ENCODE results near the gene ABI1. TPM values are rescaled to one million over a fixed set of nuclear protein-coding genes. Genes with fewer than 3 reads are reported as not detected.

ABI1 gene
- polyA plus RNA-seq, 1 donor: 50.1 TPM

GRCh38 chr10:26805567-26806245 lies 55.1 kb downstream of the ABI1 start:
- DNase-seq: no peak
- no peaks in the 10 kb centered on the region for H3K4me1 ChIP-seq (ENCODE audit: control insufficient read depth, insufficient read depth, low read length)
- 57% methylated on average over 1 of the region's 2 CpGs for WGBS (ENCODE audit: insufficient coverage, low lambda C conversion rate)
- peaks cover 3% of the 10 kb centered on the region for H3K36me3 ChIP-seq (ENCODE audit: control insufficient read depth, insufficient read depth, low read length)
- no peak overlapping the region for H3K4me3 ChIP-seq (ENCODE audit: low read length)
- no peaks in the 10 kb centered on the region for H3K9me3 ChIP-seq (ENCODE audit: control insufficient read depth, low read depth, low read length)
- H3K27me3 ChIP-seq (ENCODE audit: control insufficient read depth, insufficient read depth, low read length): no peaks in the 10 kb centered on the region
- H3K27ac ChIP-seq (ENCODE audit: low read length): no peak overlapping the region

GRCh38 chr10:26804418-26805393 lies 56.1 kb downstream of the ABI1 start:
- Histone ChIP-seq H3K4me1 (ENCODE audit: control insufficient read depth, insufficient read depth, low read length) (no peaks in the 10 kb centered on the region), H3K27me3 (ENCODE audit: control insufficient read depth, insufficient read depth, low read length) (no peaks in the 10 kb centered on the region), H3K27ac (ENCODE audit: low read length) (no peak overlapping the region), H3K9me3 (ENCODE audit: control insufficient read depth, low read depth, low read length) (no peaks in the 10 kb centered on the region), H3K4me3 (ENCODE audit: low read length) (no peak overlapping the region), H3K36me3 (ENCODE audit: control insufficient read depth, insufficient read depth, low read length) (peaks cover 3% of the 10 kb centered on the region)
- 66% methylated on average over 2 of the region's 4 CpGs for WGBS (ENCODE audit: insufficient coverage, low lambda C conversion rate)
- DNase-seq: no peak

GRCh38 chr10:26803849-26804248 lies 56.9 kb downstream of the ABI1 start:
- no peak overlapping the region for H3K4me3 ChIP-seq (ENCODE audit: low read length)
- H3K9me3 ChIP-seq (ENCODE audit: control insufficient read depth, low read depth, low read length): no peaks in the 10 kb centered on the region
- peaks cover 3% of the 10 kb centered on the region for H3K36me3 ChIP-seq (ENCODE audit: control insufficient read depth, insufficient read depth, low read length)
- WGBS (ENCODE audit: insufficient coverage, low lambda C conversion rate): 100% methylated on average over 1 of the region's 4 CpGs
- H3K27ac ChIP-seq (ENCODE audit: low read length): no peak overlapping the region
- H3K27me3 ChIP-seq (ENCODE audit: control insufficient read depth, insufficient read depth, low read length): no peaks in the 10 kb centered on the region
- no peak for DNase-seq
- no peaks in the 10 kb centered on the region for H3K4me1 ChIP-seq (ENCODE audit: control insufficient read depth, insufficient read depth, low read length)

- no CpG with 5 or more reads among the region's 3 CpGs for WGBS (ENCODE audit: insufficient coverage, low lambda C conversion rate)
- Histone ChIP-seq H3K4me3 (ENCODE audit: low read length) (no peak overlapping the region), H3K36me3 (ENCODE audit: control insufficient read depth, insufficient read depth, low read length) (peaks cover 2% of the 10 kb centered on the region), H3K27me3 (ENCODE audit: control insufficient read depth, insufficient read depth, low read length) (no peaks in the 10 kb centered on the region), H3K27ac (ENCODE audit: low read length) (no peak overlapping the region), H3K9me3 (ENCODE audit: control insufficient read depth, low read depth, low read length) (no peaks in the 10 kb centered on the region), H3K4me1 (ENCODE audit: control insufficient read depth, insufficient read depth, low read length) (peaks cover 1% of the 10 kb centered on the region)
- DNase-seq: no peak
Measured at GRCh38 chr10:26802527-26802926, 58.2 kb downstream of the ABI1 start.

GRCh38 chr10:26801831-26802230 lies 58.9 kb downstream of the ABI1 start:
- Histone ChIP-seq H3K4me1 (ENCODE audit: control insufficient read depth, insufficient read depth, low read length) (peaks cover 4% of the 10 kb centered on the region), H3K9me3 (ENCODE audit: control insufficient read depth, low read depth, low read length) (no peaks in the 10 kb centered on the region), H3K27ac (ENCODE audit: low read length) (no peak overlapping the region), H3K4me3 (ENCODE audit: low read length) (no peak overlapping the region), H3K36me3 (ENCODE audit: control insufficient read depth, insufficient read depth, low read length) (no peaks in the 10 kb centered on the region), H3K27me3 (ENCODE audit: control insufficient read depth, insufficient read depth, low read length) (no peaks in the 10 kb centered on the region)
- DNase-seq: no peak
- 100% methylated on average over 2 of the region's 3 CpGs for WGBS (ENCODE audit: insufficient coverage, low lambda C conversion rate)

GRCh38 chr10:26801274-26801673 lies 59.5 kb downstream of the ABI1 start:
- Histone ChIP-seq H3K4me3 (ENCODE audit: low read length) (no peak overlapping the region), H3K27ac (ENCODE audit: low read length) (no peak overlapping the region), H3K27me3 (ENCODE audit: control insufficient read depth, insufficient read depth, low read length) (no peaks in the 10 kb centered on the region), H3K9me3 (ENCODE audit: control insufficient read depth, low read depth, low read length) (no peaks in the 10 kb centered on the region), H3K4me1 (ENCODE audit: control insufficient read depth, insufficient read depth, low read length) (peaks cover 4% of the 10 kb centered on the region), H3K36me3 (ENCODE audit: control insufficient read depth, insufficient read depth, low read length) (no peaks in the 10 kb centered on the region)
- WGBS (ENCODE audit: insufficient coverage, low lambda C conversion rate): no CpG with 5 or more reads among the region's 8 CpGs
- DNase-seq: no peak

- Histone ChIP-seq H3K27ac (ENCODE audit: low read length) (no peak overlapping the region), H3K36me3 (ENCODE audit: control insufficient read depth, insufficient read depth, low read length) (no peaks in the 10 kb centered on the region), H3K27me3 (ENCODE audit: control insufficient read depth, insufficient read depth, low read length) (no peaks in the 10 kb centered on the region), H3K4me3 (ENCODE audit: low read length) (no peak overlapping the region), H3K4me1 (ENCODE audit: control insufficient read depth, insufficient read depth, low read length) (peaks cover 4% of the 10 kb centered on the region), H3K9me3 (ENCODE audit: control insufficient read depth, low read depth, low read length) (peaks cover 2% of the 10 kb centered on the region)
- no peak for DNase-seq
- no CpG with 5 or more reads among the region's 7 CpGs for WGBS (ENCODE audit: insufficient coverage, low lambda C conversion rate)
Measured at GRCh38 chr10:26800468-26800867, 60.3 kb downstream of the ABI1 start.

GRCh38 chr10:26799342-26799741 lies 61.4 kb downstream of the ABI1 start:
- Histone ChIP-seq H3K27ac (ENCODE audit: low read length) (no peak overlapping the region), H3K9me3 (ENCODE audit: control insufficient read depth, low read depth, low read length) (peaks cover 8% of the 10 kb centered on the region), H3K4me3 (ENCODE audit: low read length) (no peak overlapping the region), H3K4me1 (ENCODE audit: control insufficient read depth, insufficient read depth, low read length) (peaks cover 4% of the 10 kb centered on the region), H3K36me3 (ENCODE audit: control insufficient read depth, insufficient read depth, low read length) (no peaks in the 10 kb centered on the region), H3K27me3 (ENCODE audit: control insufficient read depth, insufficient read depth, low read length) (no peaks in the 10 kb centered on the region)
- WGBS (ENCODE audit: insufficient coverage, low lambda C conversion rate): 53% methylated on average over 4 of the region's 4 CpGs
- DNase-seq: no peak

GRCh38 chr10:26798298-26798697 lies 62.5 kb downstream of the ABI1 start:
- no peak for DNase-seq
- Histone ChIP-seq H3K4me1 (ENCODE audit: control insufficient read depth, insufficient read depth, low read length) (peaks cover 4% of the 10 kb centered on the region), H3K9me3 (ENCODE audit: control insufficient read depth, low read depth, low read length) (peaks cover 8% of the 10 kb centered on the region), H3K27me3 (ENCODE audit: control insufficient read depth, insufficient read depth, low read length) (no peaks in the 10 kb centered on the region), H3K4me3 (ENCODE audit: low read length) (no peak overlapping the region), H3K27ac (ENCODE audit: low read length) (no peak overlapping the region), H3K36me3 (ENCODE audit: control insufficient read depth, insufficient read depth, low read length) (no peaks in the 10 kb centered on the region)
- 80% methylated on average over 1 of the region's 5 CpGs for WGBS (ENCODE audit: insufficient coverage, low lambda C conversion rate)

GRCh38 chr10:26797340-26797739 lies 63.4 kb downstream of the ABI1 start:
- H3K36me3 ChIP-seq (ENCODE audit: control insufficient read depth, insufficient read depth, low read length): no peaks in the 10 kb centered on the region
- H3K9me3 ChIP-seq (ENCODE audit: control insufficient read depth, low read depth, low read length): peaks cover 8% of the 10 kb centered on the region
- H3K27ac ChIP-seq (ENCODE audit: low read length): no peak overlapping the region
- DNase-seq: no peak
- no CpG with 5 or more reads among the region's 2 CpGs for WGBS (ENCODE audit: insufficient coverage, low lambda C conversion rate)
- no peaks in the 10 kb centered on the region for H3K27me3 ChIP-seq (ENCODE audit: control insufficient read depth, insufficient read depth, low read length)
- H3K4me1 ChIP-seq (ENCODE audit: control insufficient read depth, insufficient read depth, low read length): peaks cover 4% of the 10 kb centered on the region
- H3K4me3 ChIP-seq (ENCODE audit: low read length): no peak overlapping the region

All from large intestine (tissue), 3 donors.